Activated CD8-positive, alpha-beta memory T cell treated with anti-CD3 and anti-CD28 coated beads, Interleukin-2, amount 50 U/mL, for 48 hours (primary cell): ENCODE results near the gene SPOP.

Source experiments
- DNase-seq: peaks from one replicate; pipeline ENCODE4 v3.0.0-alpha.2; 2020

SPOP gene

GRCh38 chr17:49612726-49613125, 65.2 kb downstream of the SPOP start:
- DNase-seq = no peak

DNA sequence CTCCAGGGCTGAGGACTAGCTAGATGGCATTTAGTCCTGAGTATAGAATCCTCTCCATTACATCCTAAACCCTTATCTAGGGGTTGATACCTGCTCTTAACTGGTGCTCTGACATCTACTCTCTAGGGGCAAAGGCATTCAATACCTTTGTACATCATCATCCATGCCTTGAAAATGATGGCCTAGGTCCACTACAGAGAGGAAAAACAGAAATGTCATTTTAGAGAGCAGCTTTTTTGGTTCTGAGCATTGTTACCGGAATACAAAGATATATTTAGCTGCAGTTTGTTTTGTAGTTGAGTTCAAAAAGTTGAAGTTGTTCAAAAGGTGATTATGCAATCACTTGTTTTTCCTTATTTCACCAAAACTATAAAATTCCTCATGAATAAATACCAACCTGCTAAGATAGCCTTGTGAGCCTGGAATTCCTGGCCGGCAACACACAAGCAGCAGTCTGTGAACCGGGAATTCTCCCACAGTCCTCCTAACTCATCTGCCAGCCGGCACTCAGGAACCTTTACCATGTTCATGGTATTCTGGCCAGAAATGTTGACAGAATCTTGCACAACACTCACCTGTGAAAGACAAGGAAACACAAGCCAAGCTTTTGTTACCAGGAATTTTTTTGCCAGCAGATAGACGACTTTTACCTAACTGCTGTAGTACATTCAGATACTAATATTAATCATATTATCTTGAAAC, 66.9 kb downstream of the SPOP start:
- DNase-seq = no peak

DNA sequence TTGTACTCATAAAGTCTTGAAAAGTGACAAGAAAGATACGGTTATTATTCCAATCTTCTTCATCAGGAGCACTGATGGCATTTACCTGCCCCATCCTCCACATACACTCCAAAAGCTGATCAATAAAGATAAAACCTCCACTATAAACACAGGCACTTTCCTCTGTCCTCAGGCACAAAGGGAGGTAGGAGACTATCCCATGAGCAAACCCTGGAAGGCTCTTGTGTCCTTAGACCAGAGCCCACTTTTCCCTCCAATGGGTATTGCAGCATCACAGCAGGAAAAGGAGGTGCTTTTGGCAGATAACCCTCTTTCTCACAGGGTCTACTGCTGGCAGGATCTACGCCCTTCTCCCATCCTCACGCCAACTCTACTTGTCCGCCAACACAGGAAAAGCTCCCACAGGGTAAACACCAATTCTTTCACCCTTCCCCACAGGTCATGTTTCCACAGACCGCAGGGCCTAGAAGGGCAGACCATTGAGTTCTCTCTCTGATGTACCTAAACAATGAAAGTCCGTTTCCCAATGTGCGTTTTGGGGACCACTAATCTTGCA, 73.5 kb downstream of the SPOP start:
- DNase-seq = no peak

GRCh38 chr17:49603720-49604119, 74.2 kb downstream of the SPOP start:
- DNase-seq = no peak

GRCh38 chr17:49603238-49603637, 74.7 kb downstream of the SPOP start:
- no peak for DNase-seq

DNA sequence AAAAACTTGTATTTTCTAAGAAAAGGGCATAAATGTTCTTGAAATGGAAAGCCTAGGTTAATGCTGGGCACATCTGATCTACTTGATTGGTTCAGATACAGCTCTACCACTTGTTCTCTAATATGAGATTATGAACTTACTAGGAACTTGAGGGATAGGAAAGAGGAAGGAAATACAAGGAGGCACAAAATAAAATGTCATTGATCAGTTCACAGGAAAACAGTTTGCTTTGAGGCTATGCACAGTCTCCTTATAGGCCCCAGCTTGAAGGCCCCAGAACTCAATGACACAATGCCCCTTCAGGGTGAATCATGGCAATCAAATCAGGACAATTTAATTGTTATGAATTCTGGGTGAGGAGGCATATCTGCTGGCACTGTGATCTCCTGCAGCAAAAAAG, 75.1 kb downstream of the SPOP start:
- no peak for DNase-seq

DNA sequence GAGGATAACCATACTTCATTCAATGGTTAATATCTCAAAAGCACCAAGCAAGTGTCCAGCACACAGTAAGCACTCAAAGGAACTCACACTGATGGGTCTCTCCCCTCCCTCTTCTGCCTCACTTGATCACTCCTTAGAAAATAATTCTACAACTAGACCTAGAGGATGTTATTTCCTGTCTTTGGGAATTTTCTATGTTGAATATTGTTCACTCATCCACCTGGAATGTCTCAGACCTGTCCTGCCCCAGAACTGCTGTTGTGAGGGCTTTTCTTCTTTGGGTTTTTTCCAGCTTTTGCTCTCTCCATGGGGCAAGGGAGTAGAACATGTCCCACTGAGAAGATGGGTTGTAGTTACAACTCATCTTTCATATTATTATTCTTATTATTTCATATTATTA, 76.9 kb downstream of the SPOP start:
- DNase-seq = no peak

- DNase-seq = no peak
These were observed 79.0 kb downstream of the SPOP start for GRCh38 chr17:49598918-49599317.

- no peak for DNase-seq
These were observed 79.8 kb downstream of the SPOP start for GRCh38 chr17:49597928-49598655.

DNA sequence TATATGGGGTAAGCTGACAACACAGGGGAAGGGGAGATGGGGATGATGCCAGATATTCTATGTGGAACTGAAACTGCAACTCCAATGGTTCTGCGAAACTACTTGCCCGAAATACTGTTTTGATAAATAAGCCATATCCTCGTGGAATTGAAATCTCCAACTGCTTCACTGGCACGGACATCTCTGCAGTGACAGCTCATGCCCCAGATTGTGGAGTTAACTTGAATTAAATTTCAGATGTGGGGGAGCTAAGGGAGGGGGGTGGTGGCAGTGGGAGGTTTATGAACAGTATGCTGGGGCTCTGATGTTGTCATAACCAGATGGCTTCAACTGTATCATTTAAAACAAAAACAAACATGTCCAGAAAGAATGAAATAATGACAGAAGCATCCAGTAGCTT, 80.5 kb downstream of the SPOP start:
- no peak for DNase-seq

DNA sequence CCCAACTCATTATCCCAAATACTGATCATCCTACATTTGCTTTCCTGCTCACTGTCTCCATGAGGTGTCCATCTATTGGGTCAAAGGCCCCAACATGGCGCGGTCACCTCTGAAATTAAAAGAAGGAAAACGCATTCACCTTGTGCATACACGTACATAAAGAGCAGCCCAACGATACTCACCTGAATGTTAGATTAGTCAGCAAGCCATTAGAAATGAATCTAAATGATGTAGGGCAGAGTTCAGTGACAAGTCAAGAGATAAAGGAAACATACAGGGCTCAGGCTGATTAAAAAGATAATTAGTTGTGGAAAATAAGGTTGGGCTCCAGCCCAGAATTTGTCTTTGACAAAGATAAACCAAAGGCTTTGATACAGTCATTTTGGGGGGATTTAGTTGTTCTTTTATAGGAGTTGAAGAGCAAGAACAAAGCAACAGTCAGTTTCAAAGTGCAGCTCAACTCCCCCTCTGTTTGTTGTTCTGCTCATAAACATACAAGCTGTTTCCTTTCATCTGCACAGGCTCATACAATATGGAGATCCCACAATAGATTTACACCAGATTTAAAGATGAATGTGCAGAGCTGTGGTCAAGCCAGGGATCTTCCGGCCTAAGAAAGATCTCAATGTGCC, 81.2 kb downstream of the SPOP start:
- DNase-seq = no peak

GRCh38 chr17:49595980-49596379, 81.9 kb downstream of the SPOP start:
- DNase-seq = no peak

DNA sequence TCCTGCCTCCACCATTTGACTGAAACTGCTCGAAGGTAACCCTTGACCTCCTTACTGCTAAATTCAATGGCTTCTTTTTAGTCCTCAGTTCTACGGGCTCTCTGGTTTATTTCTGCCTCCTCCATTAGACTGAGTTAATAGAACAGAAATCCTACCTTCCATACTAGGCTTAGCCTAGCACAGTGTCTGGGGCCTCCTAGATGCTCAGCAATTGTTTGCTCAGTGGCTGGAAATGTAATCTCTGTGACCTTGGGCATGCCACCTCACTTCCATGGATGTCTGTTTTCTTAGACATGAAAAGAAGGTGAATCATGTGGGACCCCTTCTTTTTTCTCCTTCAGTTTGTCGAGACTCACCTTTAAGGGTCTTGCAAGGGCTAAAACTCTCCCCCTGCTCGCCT, 82.6 kb downstream of the SPOP start:
- no peak for DNase-seq

DNA sequence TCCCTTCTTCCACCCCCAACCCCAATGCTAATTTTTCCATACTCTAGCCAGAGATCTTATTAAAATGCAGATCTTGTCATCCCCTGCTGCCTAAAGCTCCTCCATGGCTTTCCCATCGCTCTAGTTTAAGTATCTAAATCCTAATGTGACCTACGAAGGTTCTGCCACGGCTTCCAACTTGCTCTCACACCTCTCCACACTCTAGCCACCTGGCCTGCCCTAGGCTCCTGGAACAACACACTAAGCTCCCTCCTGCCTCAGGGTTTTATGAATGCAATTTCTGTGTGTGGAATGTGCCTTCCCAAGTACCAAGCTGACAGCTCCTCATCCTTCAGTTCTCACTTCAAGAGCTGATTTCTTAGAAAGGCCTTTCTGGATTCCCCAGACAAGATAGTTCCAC, 85.6 kb downstream of the SPOP start:
- DNase-seq = no peak

DNA sequence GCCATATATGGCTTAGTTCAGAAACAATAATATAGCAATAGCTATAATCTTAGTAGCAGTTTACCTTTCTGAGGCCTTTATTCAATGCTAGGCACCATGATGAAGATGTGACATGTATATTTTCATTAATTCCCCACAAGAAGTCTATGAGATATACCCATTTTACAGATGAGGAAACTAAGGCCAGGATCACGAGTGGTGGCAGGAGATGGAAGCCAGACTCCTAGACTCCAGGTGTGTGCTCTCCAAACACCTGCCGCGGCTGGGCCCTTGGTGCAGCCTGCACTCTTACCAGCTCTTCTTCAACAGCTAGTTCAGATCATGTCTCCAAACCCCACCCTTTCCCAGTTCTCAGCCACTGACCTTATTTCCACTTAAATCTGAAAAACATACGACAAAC, 87.0 kb downstream of the SPOP start:
- DNase-seq = no peak

GRCh38 chr17:49589577-49589927, 88.3 kb downstream of the SPOP start:
- DNase-seq = no peak

DNA sequence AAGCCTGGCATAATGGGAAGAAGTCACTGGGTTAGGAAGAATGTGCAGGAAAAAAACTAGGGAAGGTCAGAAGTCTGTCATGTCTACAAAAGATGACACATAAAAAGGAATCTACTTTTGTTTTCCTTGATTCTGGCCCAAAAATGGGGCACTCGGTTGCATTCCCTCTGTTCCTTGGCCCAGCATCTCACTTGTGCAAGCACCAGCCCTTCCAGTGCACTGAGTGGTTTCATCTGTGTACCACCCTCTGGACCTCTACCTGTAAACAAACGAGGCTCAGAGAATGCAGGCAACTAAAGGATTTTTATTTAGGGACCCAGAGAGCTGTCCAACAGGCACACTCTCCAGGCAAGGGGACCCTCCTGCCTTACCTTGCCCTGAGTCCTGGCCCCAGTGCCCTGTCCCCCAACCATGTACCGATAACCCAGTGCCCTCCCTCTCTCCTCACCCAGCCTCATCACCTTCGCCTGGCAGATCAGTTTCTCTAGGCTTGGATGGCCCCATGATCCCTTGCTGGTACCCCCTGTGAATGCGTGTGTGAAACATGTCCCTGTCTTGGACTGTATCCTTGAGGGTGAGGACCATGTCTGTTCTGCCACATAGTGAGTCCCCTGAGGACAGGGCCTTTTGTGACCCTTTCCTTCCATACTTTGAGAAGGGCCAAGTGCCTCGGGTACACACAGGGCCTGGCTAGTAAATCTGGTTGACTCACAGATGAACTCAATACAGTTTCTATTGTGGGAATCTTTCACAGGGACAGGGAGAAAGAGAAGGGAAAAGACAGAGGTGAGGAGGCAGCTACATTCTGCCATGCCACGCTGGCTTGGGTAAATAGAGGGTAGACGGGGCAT, 88.9 kb downstream of the SPOP start:
- no peak for DNase-seq

- no peak for DNase-seq
These were observed 89.6 kb downstream of the SPOP start for GRCh38 chr17:49588312-49588711.

- DNase-seq = no peak
These were observed 90.4 kb downstream of the SPOP start for GRCh38 chr17:49587366-49588073.

DNA sequence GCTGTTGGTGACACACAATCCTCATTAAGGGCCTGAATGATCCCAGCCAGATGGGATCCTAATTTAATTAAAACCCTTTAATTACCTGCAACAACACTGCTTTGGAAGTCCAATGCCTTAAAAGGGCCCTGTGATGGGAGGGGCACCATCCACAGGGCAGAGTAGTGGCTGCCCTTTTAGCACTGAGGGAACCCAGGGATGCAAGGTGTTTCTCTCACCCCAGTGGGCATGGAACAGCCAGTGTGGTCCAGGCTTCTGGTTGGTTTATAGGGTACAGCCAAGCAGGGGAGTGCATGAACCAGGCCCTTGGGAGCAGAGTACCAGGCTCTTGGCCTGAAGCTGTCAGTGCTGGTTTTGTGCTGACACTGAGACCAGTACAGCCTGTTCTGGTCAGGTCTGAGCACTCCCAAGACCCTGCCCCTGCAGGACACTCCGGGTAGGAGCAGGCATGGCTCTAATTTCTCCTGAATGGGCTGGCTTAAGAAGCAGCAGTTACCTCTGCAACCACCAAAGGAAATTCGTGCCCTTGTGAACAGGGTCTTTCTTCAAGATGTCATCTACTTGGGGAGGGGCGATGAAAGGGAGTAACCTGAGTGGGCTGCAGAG, 92.4 kb downstream of the SPOP start:
- DNase-seq = no peak

DNA sequence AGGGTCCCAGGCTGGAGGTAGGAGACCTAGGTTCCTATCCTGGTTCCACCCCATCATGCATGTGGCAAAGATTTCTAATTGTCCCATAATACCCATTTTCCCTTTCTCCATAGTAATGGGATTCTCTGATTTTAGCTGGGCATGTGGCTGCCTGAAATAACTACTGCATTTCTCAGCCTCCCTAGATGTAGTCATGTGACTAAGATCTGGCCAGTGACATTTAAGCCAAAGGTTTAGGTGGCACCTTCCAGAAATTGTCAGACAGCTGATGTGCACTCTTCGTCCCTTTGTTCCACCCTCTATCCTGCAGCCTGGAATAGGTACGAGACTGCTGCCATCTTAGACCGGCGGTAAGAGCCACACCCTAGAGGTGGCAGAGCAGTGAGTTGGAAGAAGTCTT, 94.0 kb downstream of the SPOP start:
- DNase-seq = no peak

GRCh38 chr17:49583226-49583625, 94.7 kb downstream of the SPOP start:
- DNase-seq = no peak
